Measurements from ENCODE around the gene GYS2.

GYS2 gene

DNA sequence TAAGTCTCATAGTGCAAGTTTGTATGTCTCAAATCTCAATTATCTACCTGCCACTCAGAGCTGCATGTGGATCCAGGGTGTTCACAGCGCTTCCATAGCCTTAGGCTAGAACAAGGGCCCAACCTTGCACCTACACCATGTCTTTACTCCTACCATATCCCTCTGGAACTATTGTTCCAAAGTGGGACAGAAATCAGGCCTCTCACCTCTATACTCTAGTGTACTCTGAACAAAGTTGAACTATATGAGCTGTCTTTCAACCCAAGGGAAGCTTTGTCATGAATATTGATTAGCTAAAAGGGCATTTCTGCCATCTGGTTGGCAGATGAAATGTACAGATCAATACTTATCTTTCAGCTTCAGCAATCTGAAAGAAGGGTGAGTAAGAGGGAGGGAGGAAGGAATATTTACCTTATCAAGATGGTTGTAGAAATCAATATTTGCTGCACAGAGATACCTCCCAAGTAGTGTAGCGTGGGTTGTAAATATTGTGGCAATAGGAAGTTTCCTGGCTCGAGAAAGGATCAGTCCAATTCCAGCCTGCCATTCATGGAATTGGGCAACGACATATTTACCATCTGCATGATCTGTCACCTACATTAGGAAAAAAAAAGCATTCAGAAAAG, 30.8 kb downstream of the GYS2 start:
- WGBS (ENCODE audit: extremely low coverage, insufficient coverage, low lambda C conversion rate) = no CpG with 5 or more reads among the region's 4 CpGs
- Histone ChIP-seq H3K36me3 (ENCODE audit: control insufficient read depth, insufficient read depth, low read length) (no peaks in the 10 kb centered on the region), H2BK15ac (replicated peaks; ENCODE audit: low read depth) (no peak overlapping the region), H4K5ac (ENCODE audit: low read length) (no peak overlapping the region), H2BK5ac (ENCODE audit: low read length) (no peak overlapping the region), H2BK120ac (ENCODE audit: low read depth, low read length) (no peak overlapping the region), H3K4me3 (ENCODE audit: low read length) (no peak overlapping the region), H2AK5ac (ENCODE audit: low read length) (no peak overlapping the region), H3K4me1 (ENCODE audit: control insufficient read depth, low read depth, low read length) (no peaks in the 10 kb centered on the region), H3K27me3 (ENCODE audit: insufficient read depth, low read length, poor library complexity) (no peaks in the 10 kb centered on the region), H3K4ac (ENCODE audit: low read depth, low read length) (no peak overlapping the region), H3K79me1 (ENCODE audit: low read length) (no peaks in the 10 kb centered on the region), H3K4me2 (ENCODE audit: low read length) (no peak overlapping the region), H3K27ac (ENCODE audit: low read depth, low read length) (no peak overlapping the region), H3K79me2 (ENCODE audit: control insufficient read depth, insufficient read depth, low read length) (no peaks in the 10 kb centered on the region), H3K18ac (ENCODE audit: low read length) (no peak overlapping the region), H3K23ac (ENCODE audit: low read length) (no peak overlapping the region), H4K8ac (ENCODE audit: low read depth, low read length) (no peak overlapping the region), H3K9ac (ENCODE audit: low read length) (no peak overlapping the region), H3K56ac (ENCODE audit: low read length) (no peak overlapping the region)
- DNase-seq = no peak

DNA sequence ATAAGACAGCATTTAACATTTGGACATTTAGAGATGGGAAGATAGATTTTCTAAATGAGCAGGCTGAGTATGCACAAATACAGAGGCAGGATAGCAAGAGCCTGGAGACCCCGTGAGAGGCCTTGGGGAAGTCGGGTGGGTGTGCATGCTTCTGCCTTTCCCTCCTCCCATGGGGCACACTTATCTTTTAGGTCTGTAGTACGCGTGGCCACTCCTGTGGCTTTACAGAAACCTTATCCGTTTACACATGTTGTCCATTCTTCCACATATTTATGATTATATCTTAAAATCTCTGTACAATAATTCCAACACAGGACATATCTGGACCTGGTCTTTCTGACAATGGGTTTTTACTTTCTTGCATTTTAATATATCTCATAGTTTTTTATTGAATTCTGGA, 33.6 kb downstream of the GYS2 start:
- H3K79me1 ChIP-seq (ENCODE audit: low read length) = no peaks in the 10 kb centered on the region
- H3K27ac ChIP-seq (ENCODE audit: low read depth, low read length) = no peak overlapping the region
- no peaks in the 10 kb centered on the region for H3K4me1 ChIP-seq (ENCODE audit: control insufficient read depth, low read depth, low read length)
- H3K9ac ChIP-seq (ENCODE audit: low read length) = no peak overlapping the region
- no peak overlapping the region for H4K5ac ChIP-seq (ENCODE audit: low read length)
- H3K79me2 ChIP-seq (ENCODE audit: control insufficient read depth, insufficient read depth, low read length) = no peaks in the 10 kb centered on the region
- WGBS (ENCODE audit: extremely low coverage, insufficient coverage, low lambda C conversion rate) = no CpG with 5 or more reads among the region's 5 CpGs
- H2BK15ac ChIP-seq (replicated peaks; ENCODE audit: low read depth) = no peak overlapping the region
- no peaks in the 10 kb centered on the region for H3K27me3 ChIP-seq (ENCODE audit: insufficient read depth, low read length, poor library complexity)
- no peak for DNase-seq
- no peak overlapping the region for H2BK120ac ChIP-seq (ENCODE audit: low read depth, low read length)
- no peak overlapping the region for H4K8ac ChIP-seq (ENCODE audit: low read depth, low read length)
- no peak overlapping the region for H3K23ac ChIP-seq (ENCODE audit: low read length)
- H3K4me3 ChIP-seq (ENCODE audit: low read length) = no peak overlapping the region
- H3K4ac ChIP-seq (ENCODE audit: low read depth, low read length) = no peak overlapping the region
- no peak overlapping the region for H2BK5ac ChIP-seq (ENCODE audit: low read length)
- H3K18ac ChIP-seq (ENCODE audit: low read length) = no peak overlapping the region
- no peak overlapping the region for H3K56ac ChIP-seq (ENCODE audit: low read length)
- H2AK5ac ChIP-seq (ENCODE audit: low read length) = no peak overlapping the region
- H3K36me3 ChIP-seq (ENCODE audit: control insufficient read depth, insufficient read depth, low read length) = no peaks in the 10 kb centered on the region
- H3K4me2 ChIP-seq (ENCODE audit: low read length) = no peak overlapping the region

DNA sequence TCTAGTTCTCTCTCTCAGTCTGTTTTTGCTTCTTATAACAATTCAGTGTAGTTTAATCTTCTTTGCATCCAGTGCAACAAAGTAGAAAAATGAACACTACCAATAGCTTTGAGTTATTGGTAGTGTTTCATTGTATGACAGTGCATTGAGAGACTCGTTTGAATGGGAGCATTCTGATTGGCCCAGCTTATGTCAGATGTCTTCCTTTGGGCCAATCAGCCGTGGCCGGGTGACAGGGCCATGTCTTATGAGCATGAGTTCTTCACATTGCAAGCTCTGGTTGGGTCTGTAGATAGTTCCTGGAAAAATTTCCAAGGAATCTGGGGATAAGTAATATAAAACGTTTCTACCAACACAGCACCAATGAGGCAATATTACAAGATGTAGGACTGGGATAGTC, 36.5 kb downstream of the GYS2 start:
- Histone ChIP-seq H3K4me2 (ENCODE audit: low read length) (no peak overlapping the region), H3K9ac (ENCODE audit: low read length) (no peak overlapping the region), H3K79me1 (ENCODE audit: low read length) (no peaks in the 10 kb centered on the region), H3K79me2 (ENCODE audit: control insufficient read depth, insufficient read depth, low read length) (no peaks in the 10 kb centered on the region), H3K36me3 (ENCODE audit: control insufficient read depth, insufficient read depth, low read length) (no peaks in the 10 kb centered on the region), H2BK5ac (ENCODE audit: low read length) (no peak overlapping the region), H3K56ac (ENCODE audit: low read length) (no peak overlapping the region), H3K23ac (ENCODE audit: low read length) (no peak overlapping the region), H2BK120ac (ENCODE audit: low read depth, low read length) (no peak overlapping the region), H2AK5ac (ENCODE audit: low read length) (no peak overlapping the region), H3K4me3 (ENCODE audit: low read length) (no peak overlapping the region), H3K4ac (ENCODE audit: low read depth, low read length) (no peak overlapping the region), H4K8ac (ENCODE audit: low read depth, low read length) (no peak overlapping the region), H4K5ac (ENCODE audit: low read length) (no peak overlapping the region), H3K4me1 (ENCODE audit: control insufficient read depth, low read depth, low read length) (no peaks in the 10 kb centered on the region), H3K18ac (ENCODE audit: low read length) (no peak overlapping the region), H3K27ac (ENCODE audit: low read depth, low read length) (no peak overlapping the region), H2BK15ac (replicated peaks; ENCODE audit: low read depth) (no peak overlapping the region), H3K27me3 (ENCODE audit: insufficient read depth, low read length, poor library complexity) (no peaks in the 10 kb centered on the region)
- DNase-seq = no peak
- WGBS (ENCODE audit: extremely low coverage, insufficient coverage, low lambda C conversion rate) = no CpG with 5 or more reads among the region's 4 CpGs

DNA sequence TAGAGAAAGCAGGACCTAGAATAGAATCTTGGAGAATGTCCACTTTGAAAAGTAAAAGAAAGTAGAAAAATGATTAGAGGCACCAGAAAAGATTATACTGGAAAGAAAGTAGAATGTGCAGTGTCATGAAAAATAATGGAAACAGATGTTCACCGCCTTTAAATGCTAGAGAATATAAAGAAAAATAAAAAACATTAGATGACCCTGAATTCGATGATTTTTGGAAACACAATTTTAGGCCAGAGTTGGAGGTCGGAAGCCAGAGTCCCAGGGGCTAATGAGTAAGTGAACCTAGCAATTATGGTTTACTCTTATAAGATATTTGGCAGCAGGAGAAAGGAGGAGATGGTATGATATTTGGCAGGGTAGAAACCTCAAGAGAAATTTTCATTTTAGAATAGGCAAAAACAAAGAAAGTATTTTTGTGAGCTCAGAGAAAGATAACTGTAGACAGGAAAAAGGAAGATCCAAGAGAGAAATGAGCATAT, 37.7 kb downstream of the GYS2 start:
- no peak overlapping the region for H3K4me2 ChIP-seq (ENCODE audit: low read length)
- H2BK120ac ChIP-seq (ENCODE audit: low read depth, low read length) = no peak overlapping the region
- no peak overlapping the region for H2BK5ac ChIP-seq (ENCODE audit: low read length)
- no peak overlapping the region for H3K27ac ChIP-seq (ENCODE audit: low read depth, low read length)
- H3K9ac ChIP-seq (ENCODE audit: low read length) = no peak overlapping the region
- H2AK5ac ChIP-seq (ENCODE audit: low read length) = no peak overlapping the region
- no peak for DNase-seq
- H2BK15ac ChIP-seq (replicated peaks; ENCODE audit: low read depth) = no peak overlapping the region
- no peak overlapping the region for H3K4ac ChIP-seq (ENCODE audit: low read depth, low read length)
- no CpG with 5 or more reads among the region's 3 CpGs for WGBS (ENCODE audit: extremely low coverage, insufficient coverage, low lambda C conversion rate)
- H4K5ac ChIP-seq (ENCODE audit: low read length) = no peak overlapping the region
- H3K56ac ChIP-seq (ENCODE audit: low read length) = no peak overlapping the region
- no peaks in the 10 kb centered on the region for H3K79me2 ChIP-seq (ENCODE audit: control insufficient read depth, insufficient read depth, low read length)
- no peak overlapping the region for H3K4me3 ChIP-seq (ENCODE audit: low read length)
- no peak overlapping the region for H3K18ac ChIP-seq (ENCODE audit: low read length)
- H3K4me1 ChIP-seq (ENCODE audit: control insufficient read depth, low read depth, low read length) = no peaks in the 10 kb centered on the region
- no peaks in the 10 kb centered on the region for H3K27me3 ChIP-seq (ENCODE audit: insufficient read depth, low read length, poor library complexity)
- no peaks in the 10 kb centered on the region for H3K79me1 ChIP-seq (ENCODE audit: low read length)
- H3K36me3 ChIP-seq (ENCODE audit: control insufficient read depth, insufficient read depth, low read length) = no peaks in the 10 kb centered on the region
- H3K23ac ChIP-seq (ENCODE audit: low read length) = no peak overlapping the region
- H4K8ac ChIP-seq (ENCODE audit: low read depth, low read length) = no peak overlapping the region

DNA sequence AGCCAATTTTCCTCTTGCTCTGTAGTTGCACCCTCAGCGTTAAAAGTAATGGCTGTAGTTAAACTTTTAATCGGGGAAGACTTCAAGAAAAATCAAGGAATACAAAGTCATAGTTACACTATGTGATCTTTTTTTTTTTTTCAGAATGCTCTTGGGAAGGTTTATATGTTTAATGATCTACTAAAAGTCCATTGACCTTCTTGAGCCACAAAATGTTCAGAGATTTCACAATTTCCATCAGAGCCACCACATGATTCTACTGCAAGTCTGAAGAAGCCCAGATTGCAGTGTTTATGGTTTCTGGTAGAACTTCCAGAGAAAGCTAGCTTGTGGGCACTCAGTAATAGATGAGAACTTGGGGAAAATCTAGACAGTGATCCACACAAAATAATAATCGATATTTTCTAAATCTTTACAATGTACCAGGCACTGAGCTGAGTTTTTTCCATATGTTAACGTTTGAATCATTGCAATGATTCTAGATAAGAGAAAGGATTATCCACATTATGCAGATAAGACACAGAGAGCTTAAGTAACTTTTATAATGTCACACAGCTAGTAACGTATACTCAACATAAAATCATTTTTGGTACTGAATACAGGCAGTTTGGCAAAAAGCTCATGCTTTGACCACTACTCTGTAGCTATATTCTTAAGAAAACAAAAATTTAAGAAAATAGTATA, 38.3 kb downstream of the GYS2 start:
- H3K4me1 ChIP-seq (ENCODE audit: control insufficient read depth, low read depth, low read length) = no peaks in the 10 kb centered on the region
- no peak overlapping the region for H3K27ac ChIP-seq (ENCODE audit: low read depth, low read length)
- H4K8ac ChIP-seq (ENCODE audit: low read depth, low read length) = no peak overlapping the region
- no peak overlapping the region for H3K4me3 ChIP-seq (ENCODE audit: low read length)
- no peak overlapping the region for H3K18ac ChIP-seq (ENCODE audit: low read length)
- H2AK5ac ChIP-seq (ENCODE audit: low read length) = no peak overlapping the region
- H2BK5ac ChIP-seq (ENCODE audit: low read length) = no peak overlapping the region
- no CpG with 5 or more reads among the region's 5 CpGs for WGBS (ENCODE audit: extremely low coverage, insufficient coverage, low lambda C conversion rate)
- H3K79me2 ChIP-seq (ENCODE audit: control insufficient read depth, insufficient read depth, low read length) = no peaks in the 10 kb centered on the region
- no peak overlapping the region for H3K4ac ChIP-seq (ENCODE audit: low read depth, low read length)
- H2BK15ac ChIP-seq (replicated peaks; ENCODE audit: low read depth) = no peak overlapping the region
- no peak overlapping the region for H3K23ac ChIP-seq (ENCODE audit: low read length)
- no peaks in the 10 kb centered on the region for H3K79me1 ChIP-seq (ENCODE audit: low read length)
- H3K56ac ChIP-seq (ENCODE audit: low read length) = no peak overlapping the region
- no peaks in the 10 kb centered on the region for H3K27me3 ChIP-seq (ENCODE audit: insufficient read depth, low read length, poor library complexity)
- H3K36me3 ChIP-seq (ENCODE audit: control insufficient read depth, insufficient read depth, low read length) = no peaks in the 10 kb centered on the region
- no peak overlapping the region for H3K9ac ChIP-seq (ENCODE audit: low read length)
- no peak for DNase-seq
- H4K5ac ChIP-seq (ENCODE audit: low read length) = no peak overlapping the region
- no peak overlapping the region for H2BK120ac ChIP-seq (ENCODE audit: low read depth, low read length)
- no peak overlapping the region for H3K4me2 ChIP-seq (ENCODE audit: low read length)

DNA sequence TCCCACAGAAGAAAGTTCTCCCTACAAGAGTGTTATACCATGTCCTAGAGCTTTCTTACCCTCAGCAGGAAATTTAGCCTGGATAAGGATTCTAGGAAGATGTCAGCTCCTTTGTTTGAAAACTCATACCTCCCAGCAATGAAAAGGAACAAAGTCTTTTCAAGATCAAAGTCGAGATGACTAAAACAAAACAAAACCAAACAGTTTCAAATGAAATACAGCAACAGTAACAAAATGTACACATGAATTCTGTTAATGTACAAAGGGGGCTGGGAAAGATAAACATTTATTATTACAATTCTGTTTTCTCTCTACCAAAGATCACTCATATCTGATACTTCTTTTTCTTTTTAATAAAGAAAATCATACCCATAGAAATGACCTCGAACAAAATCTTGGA, 41.8 kb downstream of the GYS2 start:
- Histone ChIP-seq H3K56ac (ENCODE audit: low read length) (no peak overlapping the region), H4K8ac (ENCODE audit: low read depth, low read length) (no peak overlapping the region), H3K23ac (ENCODE audit: low read length) (no peak overlapping the region), H3K9ac (ENCODE audit: low read length) (no peak overlapping the region), H3K4ac (ENCODE audit: low read depth, low read length) (no peak overlapping the region), H3K79me1 (ENCODE audit: low read length) (no peaks in the 10 kb centered on the region), H4K5ac (ENCODE audit: low read length) (no peak overlapping the region), H2BK120ac (ENCODE audit: low read depth, low read length) (no peak overlapping the region), H2AK5ac (ENCODE audit: low read length) (no peak overlapping the region), H3K4me2 (ENCODE audit: low read length) (no peak overlapping the region), H3K79me2 (ENCODE audit: control insufficient read depth, insufficient read depth, low read length) (no peaks in the 10 kb centered on the region), H3K36me3 (ENCODE audit: control insufficient read depth, insufficient read depth, low read length) (no peaks in the 10 kb centered on the region), H3K27ac (ENCODE audit: low read depth, low read length) (no peak overlapping the region), H3K4me3 (ENCODE audit: low read length) (no peak overlapping the region), H3K27me3 (ENCODE audit: insufficient read depth, low read length, poor library complexity) (no peaks in the 10 kb centered on the region), H3K18ac (ENCODE audit: low read length) (no peak overlapping the region), H2BK15ac (replicated peaks; ENCODE audit: low read depth) (no peak overlapping the region), H3K4me1 (ENCODE audit: control insufficient read depth, low read depth, low read length) (no peaks in the 10 kb centered on the region), H2BK5ac (ENCODE audit: low read length) (no peak overlapping the region)
- no CpG with 5 or more reads among the region's 2 CpGs for WGBS (ENCODE audit: extremely low coverage, insufficient coverage, low lambda C conversion rate)
- no peak for DNase-seq

Measured in mesendoderm (in vitro differentiated cells).